A549 (cell line): ENCODE data around the gene SSR2. TPM values are rescaled to one million over a fixed set of nuclear protein-coding genes. Genes with fewer than 3 reads are reported as not detected.

Source experiments
- ATAC-seq, 2 experiments: fragments of 200-7000 bp in 1 of 2; fragments of >200 bp in 1 of 2; cut with Nextera tagmentation in 1 of 2; cut with Tn5 transposase in 1 of 2; 3 replicates each; pipeline versions ENCODE4 v1.8.0 to v1.9.1; 2018 to 2020; ENCODE audit warnings: mild to moderate bottlenecking in 1 of 2, moderate library complexity in 1 of 2
- CTCF ChIA-PET: fragments of 300-600 bp; sonication (Branson Sonifier 250); formaldehyde crosslinking; extraction: SDS; loops from one replicate; lab custom pipeline; 2021; ENCODE audit warnings: antibody characterized with exemption, inconsistent platforms; lab: Yijun Ruan, JAX
- POLR2A ChIA-PET: fragments of 350-600 bp; formaldehyde crosslinking; extraction: SDS; loops from one replicate; lab custom pipeline; 2021; ENCODE audit warnings: antibody characterized with exemption, inconsistent platforms; lab: Yijun Ruan, JAX
- DNase-seq, 2 experiments: peaks; one replicate each; pipeline versions ENCODE4 v3.0.0 to v3.0.0-alpha.2; 2011 to 2016; ENCODE audit warnings: low read depth in 1 of 2, low spot score in 1 of 2
- FAIRE-seq: peaks from 2 replicates; lab custom pipeline; 2011; peaks lifted over from hg19 to GRCh38; lab: Jason Lieb, UNC
- H3K27ac ChIP-seq, 2 experiments: fragments of >200 bp; sonication (Bioruptor Twin); formaldehyde crosslinking; 3 replicates each; pipeline ENCODE4 v1.5.1; 2016 to 2017
- H3K4me1 ChIP-seq: fragments of >200 bp; sonication (Bioruptor Twin); formaldehyde crosslinking; 3 replicates; pipeline ENCODE4 v1.6.1; 2016
- H3K4me2 ChIP-seq: fragments of >200 bp; sonication (Bioruptor Twin); formaldehyde crosslinking; 3 replicates; pipeline ENCODE4 v1.6.1; 2016
- H3K4me3 ChIP-seq: fragments of >200 bp; sonication (Bioruptor Twin); formaldehyde crosslinking; 3 replicates; pipeline ENCODE4 v1.5.1; 2016
- H3K9me3 ChIP-seq: fragments of >200 bp; sonication (Bioruptor Twin); formaldehyde crosslinking; 3 replicates; pipeline ENCODE4 v1.6.1; 2016
- BHLHE40 ChIP-seq: IDR thresholded peaks from 2 replicates; pipeline ENCODE4 v1.6.1; 2012; ENCODE audit warnings: low read depth, low read length, inconsistent platforms
- CBX8 ChIP-seq: fragments of 200-600 bp; sonication (generic); IDR thresholded peaks from 2 replicates; pipeline ENCODE4 v1.6.1; 2016
- CEBPB ChIP-seq, 2 experiments: fragments of >200 bp in 1 of 2; sonication (Bioruptor Twin) in 1 of 2; formaldehyde crosslinking in 1 of 2; IDR thresholded peaks; 2 replicates each; pipeline ENCODE4 v1.6.1; 2012 to 2016
- FOXS1 ChIP-seq: fragments of 250-450 bp; sonication (Bioruptor Pico); IDR thresholded peaks from 2 replicates; pipeline ENCODE4 v1.5.0; 2020; ENCODE audit warnings: mild to moderate bottlenecking, moderate library complexity
- HOXB5 ChIP-seq: fragments of 250-450 bp; sonication (Bioruptor Pico); IDR thresholded peaks from 2 replicates; pipeline ENCODE4 v1.5.0; 2020; ENCODE audit warnings: mild to moderate bottlenecking, moderate library complexity
- JUNB ChIP-seq: fragments of >200 bp; sonication (Bioruptor Twin); formaldehyde crosslinking; IDR thresholded peaks from 2 replicates; pipeline ENCODE4 v1.6.1; 2016
- MAZ ChIP-seq: fragments of 150-350 bp; IDR thresholded peaks from 2 replicates; pipeline ENCODE4 v1.6.1; 2014; ENCODE audit warnings: antibody characterized with exemption, low read depth, low read length, borderline replicate concordance
- NR3C1 ChIP-seq: fragments of >200 bp; sonication (Bioruptor Twin); formaldehyde crosslinking; IDR thresholded peaks from 3 replicates; pipeline ENCODE4 v1.6.1; 2017
- POLR2A ChIP-seq: IDR thresholded peaks from 2 replicates; pipeline ENCODE4 v1.6.1; 2012; ENCODE audit warnings: mild to moderate bottlenecking, low read length
- RAD21 ChIP-seq, 2 experiments: fragments of >200 bp in 1 of 2; sonication (Bioruptor Twin) in 1 of 2; formaldehyde crosslinking in 1 of 2; IDR thresholded peaks in 1 of 2; conservative IDR thresholded peaks in 1 of 2; 2 replicates in 1 of 2; 3 replicates in 1 of 2; pipeline ENCODE4 v1.6.1; 2012 to 2018; ENCODE audit warnings: inconsistent platforms in 1 of 2
- RFX5 ChIP-seq: fragments of 450-650 bp; IDR thresholded peaks from 2 replicates; pipeline ENCODE4 v1.7.1; 2014; ENCODE audit warnings: antibody characterized with exemption, mild to moderate bottlenecking, moderate library complexity
- WGBS: methylation state at CpG from one replicate; pipeline ENCODE4 v1.1.6; 2017; ENCODE audit errors: missing lambda C conversion rate; 5-methylcytosine and 5-hydroxymethylcytosine counted together
- polyA minus RNA-seq: library from RNA; depleted of rRNA, polyadenylated mRNA; stranded (reverse); fragments of >200 nt; gene quantifications from 2 replicates; pipeline ENCODE4 v1.2.3, GENCODE V29; 2011; rRNA and poly(A)+ RNA removed
- polyA plus RNA-seq, 4 experiments: library from polyadenylated mRNA; depleted of rRNA in 3 of 4; stranded (reverse); fragments of >200 nt; fragmentation: RNase III in 1 of 4; extraction: RNeasy Plus Mini Kit Qiagen cat#74134 plus additional on column Dnase treatment in 1 of 4; gene quantifications; 2 replicates in 3 of 4; 3 replicates in 1 of 4; pipeline ENCODE4 v1.2.3, GENCODE V29; 2011 to 2017
- TF ChIP-seq, protein P1 (sequence below): fragments of >200 bp; sonication (Bioruptor Twin); formaldehyde crosslinking; IDR thresholded peaks from 3 replicates; pipeline ENCODE4 v1.6.1; 2016
- TF ChIP-seq, protein P2 (sequence below): IDR thresholded peaks from 2 replicates; pipeline ENCODE4 v1.6.1; 2012
- TF ChIP-seq, protein P3 (sequence below): fragments of 250-450 bp; sonication (Bioruptor Pico); IDR thresholded peaks from 2 replicates; pipeline ENCODE4 v1.5.0; 2020; ENCODE audit warnings: low read depth, mild to moderate bottlenecking, moderate library complexity
- TF ChIP-seq, protein P4 (sequence below): fragments of 150-350 bp; IDR thresholded peaks from 2 replicates; pipeline ENCODE4 v1.6.1; 2014; ENCODE audit warnings: low read depth, mild to moderate bottlenecking, low read length

SSR2 gene
- 382 and 581 TPM in 2 replicates for polyA plus RNA-seq (2011; rRNA removed)
- polyA plus RNA-seq (2012; cell fraction: cytosol; rRNA removed): 298 and 314 TPM in 2 replicates
- 230 and 535 TPM in 2 replicates for polyA plus RNA-seq (2012; cell fraction: nucleus; rRNA removed)
- 255 to 266 TPM (median 261 TPM) in 3 replicates for polyA plus RNA-seq (2017; fragmentation: RNase III; extraction: RNeasy Plus Mini Kit Qiagen cat#74134 plus additional on column Dnase treatment)
- 225 and 325 TPM in 2 replicates for polyA minus RNA-seq

DNA sequence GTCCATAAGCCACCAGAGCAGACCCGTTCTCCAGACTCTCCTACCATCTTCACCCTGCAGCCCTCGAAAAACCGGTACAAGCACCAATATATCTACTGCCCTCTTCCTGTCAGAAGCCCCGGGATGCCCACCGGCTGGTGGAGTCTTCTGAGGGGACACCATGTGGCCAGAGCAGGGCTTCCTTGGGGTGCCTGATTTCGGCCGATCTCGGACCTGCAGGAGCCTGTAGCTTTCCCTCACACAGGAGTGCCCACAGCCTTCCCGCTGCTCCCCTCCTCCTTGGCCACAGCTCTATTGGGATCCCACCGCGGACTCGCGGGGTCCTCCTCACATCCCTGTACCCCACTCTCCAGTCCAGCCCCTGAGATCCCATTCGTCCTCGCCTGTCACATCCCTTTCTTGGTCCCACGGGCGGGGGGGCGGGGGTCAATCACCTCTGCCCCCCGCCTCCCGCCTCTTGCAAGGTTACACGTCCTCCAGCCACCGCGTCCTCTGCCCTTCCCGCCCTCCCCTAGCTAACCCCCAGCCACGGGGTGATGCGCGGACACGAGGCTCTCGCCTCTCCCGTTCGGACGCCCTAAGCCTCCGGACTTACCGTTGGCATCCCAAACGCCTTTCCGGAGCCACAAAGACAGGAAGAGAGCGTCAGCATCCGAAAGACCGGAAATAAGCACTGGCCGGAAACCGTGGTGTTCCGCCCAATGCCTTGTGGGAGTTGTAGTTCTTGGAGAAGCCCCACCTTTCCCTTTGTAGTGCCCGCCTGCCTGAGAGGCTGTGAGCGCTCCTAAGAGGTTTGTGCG lies at the start of gene SSR2:
Gene SSR2 (minus strand): TSS at position 659 of the 800 bp plus-strand sequence. CDS start 784 bp downstream, outside the sequence.
- Histone ChIP-seq H3K4me2 (peak within 1 kb of the TSS; percentile 90), H3K9me3 (no peaks in the 10 kb centered on the region), H3K4me3 (peak within 1 kb of the TSS; percentile 99), H3K4me1 (peaks cover 10% of the 10 kb centered on the region; the same call in 1 of the 3 replicates), H3K27ac (peak within 1 kb of the TSS; percentile 93 to 95)
- CTCF ChIA-PET: interaction anchor here (0.9 to 2.9 kb wide), 5 partner anchors 10 to 37 kb away, joined by 3 to 8 read pairs (median 4); partner anchors contain the start of gene UBQLN4
- POLR2A ChIA-PET: interaction anchor here (0.5 kb wide), 1 partner anchor 81 kb away, joined by 4 read pairs; no protein-coding TSS in a partner anchor
- ATAC-seq: peak; percentile 99
- peak; percentile 90 to 99 for DNase-seq
- WGBS: 2% methylated on average over 29 of the region's 45 CpGs
- TF ChIP-seq CBX8: no peak
- TF ChIP-seq POLR2A: peak; percentile 85
- TF ChIP-seq, protein P1, sequence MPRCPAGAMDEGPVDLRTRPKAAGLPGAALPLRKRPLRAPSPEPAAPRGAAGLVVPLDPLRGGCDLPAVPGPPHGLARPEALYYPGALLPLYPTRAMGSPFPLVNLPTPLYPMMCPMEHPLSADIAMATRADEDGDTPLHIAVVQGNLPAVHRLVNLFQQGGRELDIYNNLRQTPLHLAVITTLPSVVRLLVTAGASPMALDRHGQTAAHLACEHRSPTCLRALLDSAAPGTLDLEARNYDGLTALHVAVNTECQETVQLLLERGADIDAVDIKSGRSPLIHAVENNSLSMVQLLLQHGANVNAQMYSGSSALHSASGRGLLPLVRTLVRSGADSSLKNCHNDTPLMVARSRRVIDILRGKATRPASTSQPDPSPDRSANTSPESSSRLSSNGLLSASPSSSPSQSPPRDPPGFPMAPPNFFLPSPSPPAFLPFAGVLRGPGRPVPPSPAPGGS: 0 out of 3 replicates have a peak, but pooled peaks have one; percentile 39
- TF ChIP-seq FOXS1 (CRISPR knock-in tag): no peak
- TF ChIP-seq, protein P2, sequence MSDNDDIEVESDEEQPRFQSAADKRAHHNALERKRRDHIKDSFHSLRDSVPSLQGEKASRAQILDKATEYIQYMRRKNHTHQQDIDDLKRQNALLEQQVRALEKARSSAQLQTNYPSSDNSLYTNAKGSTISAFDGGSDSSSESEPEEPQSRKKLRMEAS: peak; percentile 27; the same call in 1 of the 2 replicates
- peak; percentile 68 for FAIRE-seq

DNA sequence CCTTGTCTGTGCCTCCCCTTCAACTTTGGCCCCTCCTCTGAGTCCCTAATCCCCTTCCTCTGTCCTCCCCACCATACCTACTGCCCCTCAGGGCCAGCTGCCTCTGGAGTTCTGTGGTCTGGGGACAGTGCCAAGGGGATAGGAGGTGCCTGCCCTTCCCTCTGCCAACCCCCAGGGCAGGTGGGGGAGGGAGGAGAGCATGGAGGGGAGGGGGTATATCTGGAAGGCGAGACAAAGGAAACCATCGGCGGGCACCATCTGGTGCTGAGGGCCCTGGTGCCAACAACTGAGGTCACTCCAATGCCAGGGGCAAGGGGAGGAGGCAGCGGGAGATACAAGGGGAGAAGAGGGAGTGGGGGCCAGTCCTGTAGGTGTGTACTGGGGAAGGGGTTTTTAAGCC lies 49.8 kb upstream of the SSR2 start:
- ChIA-PET POLR2A (no interaction called here), CTCF (interaction anchor here (1.7 to 2.3 kb wide), 2 partner anchors 133 to 154 kb away, joined by 4 to 10 read pairs; no protein-coding TSS in a partner anchor)
- WGBS: 81% methylated on average over 4 of the region's 4 CpGs
- DNase-seq (no peak), FAIRE-seq (no peak), ATAC-seq (no peak)
- H3K4me2 ChIP-seq: no peak overlapping the region
- no peak overlapping the region for H3K4me3 ChIP-seq
- H3K9me3 ChIP-seq: no peaks in the 10 kb centered on the region
- TF ChIP-seq NR3C1 (no peak), BHLHE40 (no peak)
- H3K27ac ChIP-seq: peak overlapping the region in 1 of 2 experiments; percentile 21; a peak in 2 of 6 replicates
- no peaks in the 10 kb centered on the region; the same call in 2 of the 3 replicates for H3K4me1 ChIP-seq

DNA sequence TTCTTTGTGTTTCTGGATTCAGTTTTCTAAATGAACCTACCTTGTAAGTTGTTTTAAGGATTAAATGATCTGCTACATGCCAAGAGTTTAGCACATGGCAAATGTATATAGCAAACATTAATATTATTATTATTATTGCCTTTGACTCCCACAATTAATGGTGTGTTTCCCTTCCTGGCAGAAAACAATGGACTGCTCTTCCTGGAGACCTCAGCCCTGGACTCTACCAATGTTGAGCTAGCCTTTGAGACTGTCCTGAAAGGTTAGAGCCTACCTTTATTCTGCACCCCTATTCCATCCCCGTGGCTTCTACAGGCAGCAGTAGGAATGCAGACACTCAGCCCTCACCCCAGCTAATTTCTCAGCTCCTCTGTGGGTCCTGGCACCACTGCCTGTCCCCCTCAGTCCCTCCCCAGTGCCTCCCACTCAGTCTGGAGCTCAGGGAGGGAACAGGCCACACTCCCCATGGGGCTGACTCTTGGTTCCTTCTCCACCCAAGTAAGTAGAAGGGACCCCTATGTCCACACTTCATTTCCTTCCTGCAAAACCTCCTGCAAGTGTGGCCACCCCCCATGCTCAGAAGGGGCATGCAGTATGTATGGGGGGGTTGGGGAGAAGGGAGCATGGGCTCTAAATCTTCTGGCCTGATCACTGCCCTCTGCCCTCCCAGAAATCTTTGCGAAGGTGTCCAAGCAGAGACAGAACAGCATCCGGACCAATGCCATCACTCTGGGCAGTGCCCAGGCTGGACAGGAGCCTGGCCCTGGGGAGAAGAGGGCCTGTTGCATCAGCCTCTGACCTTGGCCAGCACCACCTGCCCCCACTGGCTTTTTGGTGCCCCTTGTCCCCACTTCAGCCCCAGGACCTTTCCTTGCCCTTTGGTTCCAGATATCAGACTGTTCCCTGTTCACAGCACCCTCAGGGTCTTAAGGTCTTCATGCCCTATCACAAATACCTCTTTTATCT lies 49.0 kb upstream of the SSR2 start:
- no peak for ATAC-seq
- FAIRE-seq: no peak
- Histone ChIP-seq H3K4me1 (no peaks in the 10 kb centered on the region; the same call in 2 of the 3 replicates), H3K27ac (peak overlapping the region in 1 of 2 experiments; percentile 21; a peak in 2 of 6 replicates), H3K9me3 (no peaks in the 10 kb centered on the region), H3K4me3 (no peak overlapping the region)
- ChIA-PET POLR2A (no interaction called here), CTCF (interaction anchor here (0.6 to 2.3 kb wide), 6 partner anchors 16 to 132 kb away, joined by 3 to 10 read pairs (median 3); partner anchors contain the start of gene LAMTOR2)
- 78% methylated on average over 3 of the region's 3 CpGs for WGBS
- TF ChIP-seq CEBPB (IDR thresholded peaks at IDR 0.05): no peak
- no peak for TF ChIP-seq MAZ
- TF ChIP-seq JUNB: no peak
- TF ChIP-seq, protein P3, sequence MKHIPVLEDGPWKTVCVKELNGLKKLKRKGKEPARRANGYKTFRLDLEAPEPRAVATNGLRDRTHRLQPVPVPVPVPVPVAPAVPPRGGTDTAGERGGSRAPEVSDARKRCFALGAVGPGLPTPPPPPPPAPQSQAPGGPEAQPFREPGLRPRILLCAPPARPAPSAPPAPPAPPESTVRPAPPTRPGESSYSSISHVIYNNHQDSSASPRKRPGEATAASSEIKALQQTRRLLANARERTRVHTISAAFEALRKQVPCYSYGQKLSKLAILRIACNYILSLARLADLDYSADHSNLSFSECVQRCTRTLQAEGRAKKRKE: no peak
- TF ChIP-seq, protein P4, sequence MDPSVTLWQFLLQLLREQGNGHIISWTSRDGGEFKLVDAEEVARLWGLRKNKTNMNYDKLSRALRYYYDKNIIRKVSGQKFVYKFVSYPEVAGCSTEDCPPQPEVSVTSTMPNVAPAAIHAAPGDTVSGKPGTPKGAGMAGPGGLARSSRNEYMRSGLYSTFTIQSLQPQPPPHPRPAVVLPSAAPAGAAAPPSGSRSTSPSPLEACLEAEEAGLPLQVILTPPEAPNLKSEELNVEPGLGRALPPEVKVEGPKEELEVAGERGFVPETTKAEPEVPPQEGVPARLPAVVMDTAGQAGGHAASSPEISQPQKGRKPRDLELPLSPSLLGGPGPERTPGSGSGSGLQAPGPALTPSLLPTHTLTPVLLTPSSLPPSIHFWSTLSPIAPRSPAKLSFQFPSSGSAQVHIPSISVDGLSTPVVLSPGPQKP: no peak
- TF ChIP-seq RFX5: no peak
- no peak for TF ChIP-seq RAD21 (conservative IDR thresholded peaks at IDR 0.05 in 1 of 2, IDR thresholded peaks at IDR 0.05 in 1 of 2)
- no peak for TF ChIP-seq HOXB5 (CRISPR knock-in tag)
- TF ChIP-seq, all 56 proteins: peak for 0
- H3K4me2 ChIP-seq: no peak overlapping the region
- no peak for DNase-seq
